Mesodermal cell (in vitro differentiated cells): ENCODE results near the gene PRICKLE2.

ENCODE experiments used
- H3K27ac ChIP-seq: 2 replicates; pipeline ENCODE4 v1.7.0; 2013; ENCODE audit warnings: mild to moderate bottlenecking, low read depth, low read length, moderate library complexity; ENCODE audit not compliant: severe bottlenecking
- H3K36me3 ChIP-seq: 2 replicates; pipeline ENCODE4 v1.7.1; 2013; ENCODE audit warnings: mild to moderate bottlenecking, low read length, moderate library complexity; ENCODE audit not compliant: control insufficient read depth, insufficient read depth
- H3K4me1 ChIP-seq: one replicate; pipeline ENCODE4 v1.7.1; 2013; ENCODE audit warnings: mild to moderate bottlenecking, low read length; ENCODE audit not compliant: insufficient read depth, control insufficient read depth, poor library complexity, severe bottlenecking
- H3K4me3 ChIP-seq: 2 replicates; pipeline ENCODE4 v1.7.0; 2013; ENCODE audit warnings: low read length, control low read depth, mild to moderate bottlenecking; ENCODE audit not compliant: insufficient read depth, poor library complexity, severe bottlenecking; ENCODE audit errors: extremely low read depth
- H3K9me3 ChIP-seq: 2 replicates; pipeline ENCODE4 v1.7.1; 2013; ENCODE audit warnings: mild to moderate bottlenecking, low read length, moderate library complexity; ENCODE audit not compliant: control insufficient read depth
- WGBS, 2 experiments: methylation state at CpG; one replicate each; pipeline ENCODE4 v1.1.5; 2013; ENCODE audit warnings: missing lambda C conversion rate in 2 of 2; ENCODE audit not compliant: insufficient coverage in 2 of 2; 5-methylcytosine and 5-hydroxymethylcytosine counted together

Gene PRICKLE2

GRCh38 chr3:64188810-64189560 is 36.3 kb downstream of the PRICKLE2 start:
- Histone ChIP-seq H3K27ac (peak overlapping the region; percentile 97), H3K4me1 (peaks cover 48% of the 10 kb centered on the region), H3K36me3 (peaks cover 28% of the 10 kb centered on the region), H3K9me3 (peaks cover 11% of the 10 kb centered on the region), H3K4me3 (no peak overlapping the region)
- 58 to 61% methylated on average over 6 to 7 of the region's 7 CpGs for WGBS, 2 experiments

DNA sequence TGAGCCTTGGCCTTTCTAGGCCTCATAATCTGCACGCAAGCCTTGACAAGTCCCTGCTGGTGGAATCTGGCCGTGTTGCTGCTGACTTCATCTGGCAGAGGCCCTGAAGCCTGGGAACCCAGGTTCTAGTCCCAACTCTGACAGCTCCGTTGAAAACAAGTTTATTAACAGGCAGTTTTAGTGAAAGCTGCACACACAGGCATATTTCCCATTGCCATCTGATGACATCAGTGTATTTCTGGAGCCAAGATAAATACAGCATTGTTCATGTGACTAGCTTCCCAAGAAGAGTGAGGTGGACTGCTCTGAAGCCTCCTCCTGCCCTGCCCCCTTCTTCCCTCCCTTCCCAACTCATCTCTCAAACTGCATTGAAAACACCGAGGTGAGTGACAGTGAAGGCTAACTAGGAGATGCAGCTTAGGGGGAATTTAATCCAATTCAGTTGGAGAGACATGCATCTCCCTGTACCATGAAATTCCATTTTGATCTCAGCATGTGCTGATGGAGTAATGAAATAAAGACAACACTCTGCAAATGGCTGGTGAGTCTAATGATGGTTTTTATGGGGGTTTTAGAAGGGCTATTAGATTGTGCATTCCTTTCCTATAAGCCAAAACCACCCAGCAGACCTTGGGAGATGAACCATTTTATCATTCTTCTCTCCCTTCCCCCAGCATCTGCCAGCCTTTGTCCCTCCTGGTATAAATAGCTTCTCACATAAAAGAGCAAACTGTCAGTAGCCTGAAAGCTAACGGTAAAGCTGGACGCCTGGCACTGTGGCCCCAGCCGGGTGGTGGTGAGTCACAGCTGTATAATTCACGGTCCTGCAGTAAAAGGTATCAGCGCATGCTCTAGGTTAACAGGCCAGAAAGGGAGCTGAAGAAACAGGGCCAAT is 38.0 kb downstream of the PRICKLE2 start:
- H3K4me3 ChIP-seq, result peak overlapping the region; percentile 16
- H3K9me3 ChIP-seq, result no peaks in the 10 kb centered on the region
- peaks cover 48% of the 10 kb centered on the region for H3K4me1 ChIP-seq
- 45 to 58% methylated on average over 7 to 8 of the region's 9 CpGs for WGBS, 2 experiments
- peak overlapping the region; percentile 97 for H3K27ac ChIP-seq
- peaks cover 14% of the 10 kb centered on the region for H3K36me3 ChIP-seq

DNA sequence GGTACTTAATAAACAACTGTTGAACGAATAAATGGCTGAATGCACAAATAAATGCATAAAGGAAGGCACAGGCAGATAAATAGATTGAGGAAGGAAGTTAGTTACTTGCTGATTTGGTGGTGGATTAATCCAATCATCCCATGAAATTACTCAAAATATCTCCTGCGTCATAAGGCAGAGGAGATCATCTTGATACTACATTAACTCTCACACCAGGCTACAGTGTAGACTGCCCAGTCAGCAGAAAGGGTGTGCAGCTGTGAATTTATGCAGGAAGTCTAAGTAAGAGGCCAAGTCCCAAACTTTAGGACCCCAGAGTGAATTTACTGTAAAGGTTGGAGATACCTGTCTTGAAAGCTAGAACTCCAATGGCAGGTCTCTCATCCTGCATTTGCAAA is 38.6 kb downstream of the PRICKLE2 start:
- H3K4me1 ChIP-seq, result peaks cover 48% of the 10 kb centered on the region
- no peak overlapping the region for H3K4me3 ChIP-seq
- WGBS, 2 experiments, result no CpG with 5 or more reads among the region's 2 CpGs
- H3K27ac ChIP-seq, result peak overlapping the region; percentile 97
- H3K9me3 ChIP-seq, result no peaks in the 10 kb centered on the region
- H3K36me3 ChIP-seq, result peaks cover 12% of the 10 kb centered on the region

- 67 to 100% methylated on average over 1 of the region's 2 CpGs for WGBS, 2 experiments
- H3K4me1 ChIP-seq, result peaks cover 43% of the 10 kb centered on the region
These were observed 39.8 kb downstream of the PRICKLE2 start for GRCh38 chr3:64185436-64185835.

GRCh38 chr3:64184621-64185020 is 40.6 kb downstream of the PRICKLE2 start:
- H3K27ac ChIP-seq, result no peak overlapping the region
- peaks cover 25% of the 10 kb centered on the region for H3K36me3 ChIP-seq
- H3K4me3 ChIP-seq, result no peak overlapping the region
- WGBS, 2 experiments, result 93 to 100% methylated on average over 3 of the region's 3 CpGs
- peaks cover 35% of the 10 kb centered on the region for H3K4me1 ChIP-seq
- H3K9me3 ChIP-seq, result no peaks in the 10 kb centered on the region

More at GRCh38 chr3:64185436-64185835, 39.8 kb downstream of the PRICKLE2 start:
- H3K4me3 ChIP-seq, result no peak overlapping the region
- peaks cover 19% of the 10 kb centered on the region for H3K36me3 ChIP-seq
- no peaks in the 10 kb centered on the region for H3K9me3 ChIP-seq
- H3K27ac ChIP-seq, result no peak overlapping the region

DNA sequence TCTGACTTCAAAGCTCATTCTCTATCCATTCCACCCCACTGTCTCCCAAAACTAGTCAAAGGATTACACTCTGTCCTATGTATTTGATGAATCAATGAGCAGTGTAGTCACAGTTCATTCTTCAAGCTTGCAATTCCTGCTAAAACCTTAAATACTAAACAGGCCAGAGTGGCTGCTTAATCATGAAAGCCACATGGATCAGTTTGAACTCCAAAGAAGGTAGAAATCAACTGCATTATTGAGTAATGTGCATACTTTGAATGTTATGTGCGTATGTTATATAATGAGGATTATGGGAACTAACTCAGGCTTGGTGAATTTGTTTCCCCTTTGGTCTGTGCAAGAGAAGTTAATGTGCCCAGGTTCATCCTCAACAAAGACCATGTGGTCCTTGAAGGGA is 45.4 kb downstream of the PRICKLE2 start:
- Histone ChIP-seq H3K4me3 (no peak overlapping the region), H3K36me3 (peaks cover 46% of the 10 kb centered on the region), H3K27ac (no peak overlapping the region), H3K4me1 (no peaks in the 10 kb centered on the region), H3K9me3 (peaks cover 6% of the 10 kb centered on the region)
- 100% methylated on average over 1 of the region's 1 CpG for WGBS, 2 experiments

DNA sequence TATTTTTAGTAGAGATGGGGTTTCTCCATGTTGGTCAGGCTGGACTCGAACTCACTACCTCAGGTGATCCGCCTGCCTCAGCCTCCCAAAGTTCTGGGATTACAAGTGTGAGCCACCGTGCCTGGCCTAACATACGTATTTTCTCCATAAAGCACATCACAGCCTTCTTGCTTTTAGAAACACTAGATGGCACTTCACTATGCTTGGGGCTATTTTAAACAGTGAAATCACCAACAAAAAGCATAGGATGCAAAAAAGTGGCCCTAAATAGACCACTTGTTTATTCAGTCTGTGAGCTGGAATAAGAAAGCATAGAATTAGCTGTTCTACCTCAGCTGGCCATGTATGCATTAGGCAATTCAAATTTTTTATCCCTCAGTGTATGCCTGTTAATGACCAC is 46.0 kb downstream of the PRICKLE2 start:
- H3K27ac ChIP-seq, result no peak overlapping the region
- no peaks in the 10 kb centered on the region for H3K4me1 ChIP-seq
- 95 to 97% methylated on average over 4 of the region's 4 CpGs for WGBS, 2 experiments
- peaks cover 50% of the 10 kb centered on the region for H3K36me3 ChIP-seq
- H3K4me3 ChIP-seq, result no peak overlapping the region
- H3K9me3 ChIP-seq, result peaks cover 6% of the 10 kb centered on the region

- Histone ChIP-seq H3K27ac (no peak overlapping the region), H3K4me3 (no peak overlapping the region), H3K9me3 (peaks cover 6% of the 10 kb centered on the region), H3K4me1 (no peaks in the 10 kb centered on the region), H3K36me3 (peaks cover 52% of the 10 kb centered on the region)
- WGBS, 2 experiments, result 83% methylated on average over 1 of the region's 2 CpGs; no CpG with 5 or more reads in 1 of the 2 experiments
These were observed 46.8 kb downstream of the PRICKLE2 start for GRCh38 chr3:64178419-64178818.

DNA sequence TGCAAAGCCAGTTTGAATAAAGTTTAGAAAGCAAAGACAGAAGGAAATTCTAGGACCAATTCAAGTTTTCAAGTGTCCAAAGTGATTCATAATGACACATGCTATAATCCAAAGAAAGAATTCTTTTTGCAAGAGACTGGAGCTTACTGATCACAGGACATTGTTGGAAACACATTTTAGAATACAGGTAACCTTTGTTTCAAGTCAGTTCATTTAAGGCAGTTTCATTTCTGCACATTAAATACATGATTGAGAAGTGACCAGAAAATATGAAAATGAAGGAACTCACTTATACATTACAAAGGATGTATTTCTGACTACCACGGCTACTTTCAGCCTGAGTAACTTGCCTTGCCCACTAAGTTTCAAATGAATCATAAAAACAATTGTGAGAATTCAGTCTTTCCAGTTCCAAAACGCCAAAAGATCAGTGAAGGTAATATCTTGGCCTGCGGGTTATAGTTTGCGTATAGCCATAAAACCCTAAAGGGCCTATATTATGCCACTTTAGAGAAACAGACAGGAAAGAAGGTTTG is 48.7 kb downstream of the PRICKLE2 start:
- no peaks in the 10 kb centered on the region for H3K4me1 ChIP-seq
- peaks cover 60% of the 10 kb centered on the region for H3K36me3 ChIP-seq
- 78 to 90% methylated on average over 1 to 3 of the region's 4 CpGs for WGBS, 2 experiments
- H3K27ac ChIP-seq, result no peak overlapping the region
- H3K9me3 ChIP-seq, result peaks cover 6% of the 10 kb centered on the region
- no peak overlapping the region for H3K4me3 ChIP-seq

DNA sequence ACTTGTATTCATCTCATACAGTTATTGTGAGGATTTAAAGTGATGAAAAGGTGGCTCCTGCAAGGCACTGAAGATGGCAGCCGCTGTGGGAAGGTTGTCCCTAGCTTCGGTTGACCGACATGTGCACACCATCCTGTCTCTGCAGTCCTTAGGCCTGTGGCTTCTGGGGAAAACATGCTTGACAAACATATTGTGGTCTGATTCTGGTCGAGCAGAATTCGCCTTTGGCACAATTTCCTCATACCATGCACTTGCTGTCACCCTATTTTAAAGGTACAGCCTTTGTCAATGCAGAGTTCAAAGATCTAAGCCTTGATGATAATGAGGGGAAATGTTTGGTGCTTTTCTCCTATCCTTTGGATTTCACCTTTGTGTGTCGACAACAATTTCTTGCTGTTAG is 50.9 kb downstream of the PRICKLE2 start:
- no peaks in the 10 kb centered on the region for H3K4me1 ChIP-seq
- no peak overlapping the region for H3K27ac ChIP-seq
- H3K4me3 ChIP-seq, result no peak overlapping the region
- 96 to 100% methylated on average over 3 to 4 of the region's 6 CpGs for WGBS, 2 experiments
- peaks cover 6% of the 10 kb centered on the region for H3K9me3 ChIP-seq
- peaks cover 48% of the 10 kb centered on the region for H3K36me3 ChIP-seq
